CD14-positive monocyte (primary cell): Measurements from ENCODE around the gene RPS8. TPM values are rescaled to one million over a fixed set of nuclear protein-coding genes. Genes with fewer than 3 reads are reported as not detected.
"Not testable (repeated sequence)": the region's sequence is repeated elsewhere in the genome, so short reads cannot be mapped to it uniquely, and the experiment has no call there.

Source experiments
- DNase-seq, 3 donors: peaks; one replicate each; pipeline ENCODE4 v3.0.0-alpha.2; 2011 to 2022
- H2AFZ ChIP-seq: 2 replicates; pipeline ENCODE4 v1.6.0; 2012; ENCODE audit warnings: mild to moderate bottlenecking, low read depth, low read length, inconsistent platforms; ENCODE audit not compliant: insufficient read depth, poor library complexity, severe bottlenecking
- H3K27ac ChIP-seq, 2 donors: 1 replicate in 1 of 2; 2 replicates in 1 of 2; pipeline ENCODE4 v1.5.1; 2012 to 2013; ENCODE audit warnings: low read length in 2 of 2, control low read depth in 1 of 2, inconsistent platforms in 1 of 2, low read depth in 1 of 2, mild to moderate bottlenecking in 1 of 2
- H3K27me3 ChIP-seq, 2 donors: one replicate each; pipeline versions ENCODE4 v1.6.0 to v1.6.1; 2011 to 2013; ENCODE audit warnings: low read length in 2 of 2; ENCODE audit not compliant: control insufficient read depth in 2 of 2, insufficient read depth in 2 of 2
- H3K36me3 ChIP-seq, 2 donors: replicated peaks in 1 of 2; 1 replicate in 1 of 2; 2 replicates in 1 of 2; pipeline versions ENCODE4 v1.5.1 to v1.6.1; 2012 to 2013; ENCODE audit warnings: low read length in 2 of 2, control low read depth in 1 of 2, inconsistent platforms in 1 of 2, mild to moderate bottlenecking in 1 of 2; ENCODE audit not compliant: insufficient read depth in 2 of 2, control insufficient read depth in 1 of 2
- H3K4me1 ChIP-seq, 2 donors: 1 replicate in 1 of 2; 2 replicates in 1 of 2; pipeline versions ENCODE4 v1.5.1 to v1.6.1; 2012 to 2013; ENCODE audit warnings: low read length in 2 of 2, control low read depth in 1 of 2, inconsistent platforms in 1 of 2, mild to moderate bottlenecking in 1 of 2, moderate library complexity in 1 of 2; ENCODE audit not compliant: insufficient read depth in 2 of 2, control insufficient read depth in 1 of 2
- H3K4me2 ChIP-seq: replicated peaks from 2 replicates; pipeline ENCODE3; 2012; ENCODE audit warnings: low read length, moderate library complexity, mild to moderate bottlenecking; ENCODE audit not compliant: poor library complexity, severe bottlenecking; ENCODE audit errors: extremely low read depth
- H3K4me3 ChIP-seq, 3 experiments: fragments of 200-600 bp in 1 of 3; sonication (generic) in 1 of 3; replicated peaks in 1 of 3; 1 replicate in 2 of 3; 2 replicates in 1 of 3; pipeline ENCODE4 v1.5.1; 2011 to 2013; ENCODE audit warnings: low read length in 3 of 3, mild to moderate bottlenecking in 3 of 3, control low read depth in 2 of 3, low read depth in 2 of 3, inconsistent platforms in 1 of 3, moderate library complexity in 1 of 3
- H3K79me2 ChIP-seq: 2 replicates; pipeline ENCODE4 v1.6.0; 2012; ENCODE audit warnings: mild to moderate bottlenecking, control low read depth, inconsistent platforms, low read length, moderate library complexity; ENCODE audit not compliant: insufficient read depth
- H3K9ac ChIP-seq: 2 replicates; pipeline ENCODE4 v1.6.0; 2017; ENCODE audit warnings: low read length, mild to moderate bottlenecking; ENCODE audit not compliant: insufficient read depth, poor library complexity, severe bottlenecking
- H3K9me3 ChIP-seq, 2 donors: replicated peaks in 1 of 2; 1 replicate in 1 of 2; 2 replicates in 1 of 2; pipeline versions ENCODE4 v1.5.1 to v1.6.1; 2012 to 2013; ENCODE audit warnings: low read length in 2 of 2, control low read depth in 1 of 2; ENCODE audit not compliant: control insufficient read depth in 1 of 2, insufficient read depth in 1 of 2
- H4K20me1 ChIP-seq: 2 replicates; pipeline ENCODE4 v1.6.0; 2012; ENCODE audit warnings: mild to moderate bottlenecking, low read length, control low read depth, moderate library complexity; ENCODE audit not compliant: insufficient read depth
- H3K27ac Mint-ChIP-seq, 7 donors: one replicate each; pipeline ENCODE4 v1.8.0; 2020; ENCODE audit warnings: mild to moderate bottlenecking in 7 of 7, mixed read lengths in 7 of 7, moderate library complexity in 6 of 7, inconsistent platforms in 2 of 7
- H3K27me3 Mint-ChIP-seq, 3 donors: one replicate each; pipeline ENCODE4 v1.8.0; 2021 to 2022; ENCODE audit warnings: low read depth in 3 of 3, mild to moderate bottlenecking in 3 of 3, mixed read lengths in 3 of 3, moderate library complexity in 3 of 3, inconsistent platforms in 1 of 3
- H3K36me3 Mint-ChIP-seq, 2 donors: one replicate each; pipeline ENCODE4 v1.8.0; 2020; ENCODE audit warnings: mixed read lengths in 2 of 2, inconsistent platforms in 1 of 2, mild to moderate bottlenecking in 1 of 2
- H3K4me1 Mint-ChIP-seq: one replicate; pipeline ENCODE4 v1.8.0; 2020; ENCODE audit warnings: mild to moderate bottlenecking, mixed read lengths
- H3K4me3 Mint-ChIP-seq, 2 donors: one replicate each; pipeline ENCODE4 v1.8.0; 2020; ENCODE audit warnings: mild to moderate bottlenecking in 2 of 2, mixed read lengths in 2 of 2, moderate library complexity in 1 of 2
- H3K9me3 Mint-ChIP-seq, 7 donors: one replicate each; pipeline ENCODE4 v1.8.0; 2020 to 2022; ENCODE audit warnings: mixed read lengths in 7 of 7, mild to moderate bottlenecking in 6 of 7, moderate library complexity in 6 of 7, inconsistent platforms in 2 of 7
- CTCF ChIP-seq: fragments of 200-600 bp; IDR thresholded peaks from one replicate; pipeline ENCODE4 v1.8.0; 2022; ENCODE audit warnings: antibody characterized with exemption, mild to moderate bottlenecking
- WGBS: methylation state at CpG from one replicate; pipeline ENCODE4 v1.1.5; 2013; ENCODE audit warnings: missing lambda C conversion rate; ENCODE audit not compliant: insufficient coverage; 5-methylcytosine and 5-hydroxymethylcytosine counted together
- intact Hi-C, 2 donors: fragments of 100-400 bp; cut with micrococcal nuclease; formaldehyde crosslinking; loops; one replicate each; pipeline versions ENCODE4 v1.15.0 to v1.15.1; 2023
- polyA plus RNA-seq, 3 donors: library from polyadenylated mRNA; depleted of rRNA in 1 of 3; unstranded in 2 of 3; stranded (reverse) in 1 of 3; fragments of 300-500 nt in 2 of 3; fragments of >200 nt in 1 of 3; fragmentation: Illumina TruSeq in 2 of 3; gene quantifications; 1 replicate in 2 of 3; 2 replicates in 1 of 3; pipeline ENCODE4 v1.2.3, GENCODE V29; 2012 to 2021

RPS8 gene
- polyA plus RNA-seq, 3 donors, result 413 to 1,619 (median 419) TPM

- Histone ChIP-seq H3K79me2 (no peaks in the 10 kb centered on the region), H4K20me1 (no peaks in the 10 kb centered on the region), H3K4me2 (no peak overlapping the region), H3K4me1 (peaks cover 43 to 48% of the 10 kb centered on the region in 2 donors), H3K9me3 (no peaks in the 10 kb centered on the region), H3K27me3 (no peaks in the 10 kb centered on the region), H2AFZ (no peak overlapping the region), H3K27ac (no peak overlapping the region), H3K36me3 (no peaks in the 10 kb centered on the region), H3K4me3 (no peak overlapping the region), H3K9ac (no peak overlapping the region)
- Mint-ChIP-seq H3K36me3 (no peaks in the 10 kb centered on the region), H3K9me3 (peaks cover 0 to 3% (median 0%) of the 10 kb centered on the region in 7 donors), H3K27me3 (peaks cover 0 to 1% (median 0%) of the 10 kb centered on the region in 3 donors), H3K4me3 (no peak overlapping the region), H3K4me1 (peaks cover 48% of the 10 kb centered on the region), H3K27ac (no peak overlapping the region)
- WGBS, result 94% methylated on average over 3 of the region's 6 CpGs
- intact Hi-C loops, result loop anchor here in 1 of 2 donors (5.0 kb wide), 1 partner anchor 90 kb away; the partner anchor contains the start of gene RNU5D-1
- DNase-seq, result peak in 1 of 3 donors; percentile 12
- TF ChIP-seq CTCF, result no peak
These were observed 46.9 kb downstream of the RPS8 start for GRCh38 chr1:44822131-44822701.

GRCh38 chr1:44822981-44823451 is 47.7 kb downstream of the RPS8 start:
- Mint-ChIP-seq H3K36me3 (no peaks in the 10 kb centered on the region), H3K27ac (peak overlapping the region in 1 of 7 donors; percentile 13), H3K4me1 (peaks cover 41% of the 10 kb centered on the region), H3K4me3 (no peak overlapping the region), H3K27me3 (peaks cover 0 to 2% (median 0%) of the 10 kb centered on the region in 3 donors), H3K9me3 (peaks cover 0 to 3% (median 0%) of the 10 kb centered on the region in 7 donors)
- H3K9me3 ChIP-seq, result no peaks in the 10 kb centered on the region
- peak in 1 of 3 donors; percentile 7 for DNase-seq
- no peaks in the 10 kb centered on the region for H3K27me3 ChIP-seq
- no peak overlapping the region for H3K4me2 ChIP-seq
- no peaks in the 10 kb centered on the region for H3K36me3 ChIP-seq
- no peak overlapping the region for H3K9ac ChIP-seq
- no peak overlapping the region for H3K4me3 ChIP-seq
- H3K4me1 ChIP-seq, result peaks cover 41 to 47% of the 10 kb centered on the region in 2 donors
- H2AFZ ChIP-seq, result no peak overlapping the region
- intact Hi-C loops, result loop anchor here in 1 of 2 donors (5.0 kb wide), 1 partner anchor 91 kb away; the partner anchor contains the start of gene RNU5D-1
- no peaks in the 10 kb centered on the region for H4K20me1 ChIP-seq
- no peaks in the 10 kb centered on the region for H3K79me2 ChIP-seq
- no peak overlapping the region for H3K27ac ChIP-seq
- TF ChIP-seq CTCF, result no peak
- over 99% methylated on average over 8 of the region's 15 CpGs for WGBS

GRCh38 chr1:44824392-44824791 is 49.1 kb downstream of the RPS8 start:
- not testable (repeated sequence) for H3K4me3 Mint-ChIP-seq

More at GRCh38 chr1:44824392-44824791, 49.1 kb downstream of the RPS8 start:
- not testable (repeated sequence) for H3K9ac ChIP-seq, H3K27me3 ChIP-seq, DNase-seq, H3K27ac ChIP-seq, H3K4me3 ChIP-seq, H3K4me2 ChIP-seq, H3K9me3 ChIP-seq, H4K20me1 ChIP-seq, H3K36me3 Mint-ChIP-seq, H3K36me3 ChIP-seq, H2AFZ ChIP-seq, H3K79me2 ChIP-seq, H3K9me3 Mint-ChIP-seq, H3K27me3 Mint-ChIP-seq
- WGBS, result 82% methylated on average over 4 of the region's 6 CpGs
- Mint-ChIP-seq H3K27ac (peak overlapping the region in 1 of 7 donors; percentile 45), H3K4me1 (peaks cover 30% of the 10 kb centered on the region)
- intact Hi-C loops, result loop anchor here in 1 of 2 donors (5.0 kb wide), 1 partner anchor 92 kb away; the partner anchor contains the start of gene RNU5D-1
- H3K4me1 ChIP-seq, result peaks cover 30 to 38% of the 10 kb centered on the region in 2 donors
